ENCODE results near the gene UFD1. TPM values are rescaled to one million over a fixed set of nuclear protein-coding genes. Genes with fewer than 3 reads are reported as not detected.
A peak's percentile ranks its signal among the peaks of the same experiment; 100 is the strongest.

Gene UFD1
- polyA plus RNA-seq, 4 donors: 46.0 to 112 (median 81.4) TPM

- no peak for DNase-seq
- Histone ChIP-seq H3K27me3 (ENCODE audit: control insufficient read depth in 3 of 3, insufficient read depth in 3 of 3, low read length in 3 of 3) (no peaks in the 10 kb centered on the region), H3K9me3 (ENCODE audit: control insufficient read depth in 2 of 2, insufficient read depth in 1 of 2, low read depth in 1 of 2, low read length in 1 of 2) (no peaks in the 10 kb centered on the region), H3K4me1 (ENCODE audit: control insufficient read depth in 3 of 3, insufficient read depth in 2 of 3, low read depth in 1 of 3, low read length in 2 of 3) (no peaks in the 10 kb centered on the region), H3K4me3 (ENCODE audit: low read depth in 1 of 3, low read length in 3 of 3) (no peak overlapping the region), H3K27ac (ENCODE audit: low read depth in 1 of 3, low read length in 2 of 3) (peak overlapping the region in 1 of 3 donors; percentile 67), H3K36me3 (ENCODE audit: control insufficient read depth in 3 of 3, insufficient read depth in 2 of 3, low read depth in 1 of 3, low read length in 3 of 3) (peaks cover 0 to 9% (median 0%) of the 10 kb centered on the region in 3 donors)
- no peak for FAIRE-seq
- 62 to 69% (median 68%) methylated on average over 5 of the region's 5 CpGs for WGBS, 3 donors
Observed at GRCh38 chr22:19419464-19420178, 59.4 kb downstream of the UFD1 start.

- Histone ChIP-seq H3K27me3 (ENCODE audit: control insufficient read depth in 3 of 3, insufficient read depth in 3 of 3, low read length in 3 of 3) (no peaks in the 10 kb centered on the region), H3K4me3 (ENCODE audit: low read depth in 1 of 3, low read length in 3 of 3) (no peak overlapping the region), H3K9me3 (ENCODE audit: control insufficient read depth in 2 of 2, insufficient read depth in 1 of 2, low read depth in 1 of 2, low read length in 1 of 2) (no peaks in the 10 kb centered on the region), H3K4me1 (ENCODE audit: control insufficient read depth in 3 of 3, insufficient read depth in 2 of 3, low read depth in 1 of 3, low read length in 2 of 3) (no peaks in the 10 kb centered on the region), H3K36me3 (ENCODE audit: control insufficient read depth in 3 of 3, insufficient read depth in 2 of 3, low read depth in 1 of 3, low read length in 3 of 3) (peaks cover 0 to 6% (median 0%) of the 10 kb centered on the region in 3 donors), H3K27ac (ENCODE audit: low read depth in 1 of 3, low read length in 2 of 3) (peak overlapping the region in 1 of 3 donors; percentile 22)
- no peak for DNase-seq
- 73 to 76% (median 75%) methylated on average over 5 of the region's 5 CpGs for WGBS, 3 donors
- no peak for FAIRE-seq
Observed at GRCh38 chr22:19419086-19419463, 59.9 kb downstream of the UFD1 start.

GRCh38 chr22:19412923-19413322 is 66.1 kb downstream of the UFD1 start:
- DNase-seq (no peak), FAIRE-seq (no peak)
- peaks cover 1 to 35% (median 4%) of the 10 kb centered on the region in 3 donors for H3K36me3 ChIP-seq (ENCODE audit: control insufficient read depth in 3 of 3, insufficient read depth in 2 of 3, low read depth in 1 of 3, low read length in 3 of 3)
- 86 to 89% (median 88%) methylated on average over 4 of the region's 4 CpGs for WGBS, 3 donors
- no peak overlapping the region for H3K27ac ChIP-seq (ENCODE audit: low read depth in 1 of 3, low read length in 2 of 3)
- no peaks in the 10 kb centered on the region for H3K27me3 ChIP-seq (ENCODE audit: control insufficient read depth in 3 of 3, insufficient read depth in 3 of 3, low read length in 3 of 3)
- H3K9me3 ChIP-seq (ENCODE audit: control insufficient read depth in 2 of 2, insufficient read depth in 1 of 2, low read depth in 1 of 2, low read length in 1 of 2): no peaks in the 10 kb centered on the region
- H3K4me3 ChIP-seq (ENCODE audit: low read depth in 1 of 3, low read length in 3 of 3): no peak overlapping the region
- H3K4me1 ChIP-seq (ENCODE audit: control insufficient read depth in 3 of 3, insufficient read depth in 2 of 3, low read depth in 1 of 3, low read length in 2 of 3): no peaks in the 10 kb centered on the region

- no peaks in the 10 kb centered on the region for H3K4me1 ChIP-seq (ENCODE audit: control insufficient read depth in 3 of 3, insufficient read depth in 2 of 3, low read depth in 1 of 3, low read length in 2 of 3)
- H3K27ac ChIP-seq (ENCODE audit: low read depth in 1 of 3, low read length in 2 of 3): no peak overlapping the region
- H3K9me3 ChIP-seq (ENCODE audit: control insufficient read depth in 2 of 2, insufficient read depth in 1 of 2, low read depth in 1 of 2, low read length in 1 of 2): no peaks in the 10 kb centered on the region
- WGBS, 3 donors: 82 to 94% (median 90%) methylated on average over 4 of the region's 4 CpGs
- H3K4me3 ChIP-seq (ENCODE audit: low read depth in 1 of 3, low read length in 3 of 3): no peak overlapping the region
- no peaks in the 10 kb centered on the region for H3K27me3 ChIP-seq (ENCODE audit: control insufficient read depth in 3 of 3, insufficient read depth in 3 of 3, low read length in 3 of 3)
- no peak for FAIRE-seq
- H3K36me3 ChIP-seq (ENCODE audit: control insufficient read depth in 3 of 3, insufficient read depth in 2 of 3, low read depth in 1 of 3, low read length in 3 of 3): peaks cover 4 to 39% (median 4%) of the 10 kb centered on the region in 3 donors
- DNase-seq: no peak
Observed at GRCh38 chr22:19412478-19412877, 66.5 kb downstream of the UFD1 start.

GRCh38 chr22:19411690-19412045 is 67.3 kb downstream of the UFD1 start:
- H3K36me3 ChIP-seq (ENCODE audit: control insufficient read depth in 3 of 3, insufficient read depth in 2 of 3, low read depth in 1 of 3, low read length in 3 of 3): peaks cover 4 to 37% (median 8%) of the 10 kb centered on the region in 3 donors
- no peak for FAIRE-seq
- H3K27me3 ChIP-seq (ENCODE audit: control insufficient read depth in 3 of 3, insufficient read depth in 3 of 3, low read length in 3 of 3): no peaks in the 10 kb centered on the region
- H3K27ac ChIP-seq (ENCODE audit: low read depth in 1 of 3, low read length in 2 of 3): no peak overlapping the region
- H3K4me1 ChIP-seq (ENCODE audit: control insufficient read depth in 3 of 3, insufficient read depth in 2 of 3, low read depth in 1 of 3, low read length in 2 of 3): no peaks in the 10 kb centered on the region
- 93 to 100% (median 95%) methylated on average over 1 of the region's 1 CpG for WGBS, 3 donors
- no peak overlapping the region for H3K4me3 ChIP-seq (ENCODE audit: low read depth in 1 of 3, low read length in 3 of 3)
- DNase-seq: no peak
- H3K9me3 ChIP-seq (ENCODE audit: control insufficient read depth in 2 of 2, insufficient read depth in 1 of 2, low read depth in 1 of 2, low read length in 1 of 2): no peaks in the 10 kb centered on the region

- Histone ChIP-seq H3K4me1 (ENCODE audit: control insufficient read depth in 3 of 3, insufficient read depth in 2 of 3, low read depth in 1 of 3, low read length in 2 of 3) (no peaks in the 10 kb centered on the region), H3K4me3 (ENCODE audit: low read depth in 1 of 3, low read length in 3 of 3) (no peak overlapping the region), H3K27ac (ENCODE audit: low read depth in 1 of 3, low read length in 2 of 3) (no peak overlapping the region), H3K9me3 (ENCODE audit: control insufficient read depth in 2 of 2, insufficient read depth in 1 of 2, low read depth in 1 of 2, low read length in 1 of 2) (no peaks in the 10 kb centered on the region), H3K36me3 (ENCODE audit: control insufficient read depth in 3 of 3, insufficient read depth in 2 of 3, low read depth in 1 of 3, low read length in 3 of 3) (peaks cover 4 to 42% (median 10%) of the 10 kb centered on the region in 3 donors), H3K27me3 (ENCODE audit: control insufficient read depth in 3 of 3, insufficient read depth in 3 of 3, low read length in 3 of 3) (no peaks in the 10 kb centered on the region)
- no peak for FAIRE-seq
- WGBS, 3 donors: 92 to 96% (median 92%) methylated on average over 6 of the region's 6 CpGs
- DNase-seq: no peak
Observed at GRCh38 chr22:19410941-19411689, 67.9 kb downstream of the UFD1 start.

GRCh38 chr22:19407649-19408606 is 71.1 kb downstream of the UFD1 start:
- Histone ChIP-seq H3K4me1 (ENCODE audit: control insufficient read depth in 3 of 3, insufficient read depth in 2 of 3, low read depth in 1 of 3, low read length in 2 of 3) (no peaks in the 10 kb centered on the region), H3K9me3 (ENCODE audit: control insufficient read depth in 2 of 2, insufficient read depth in 1 of 2, low read depth in 1 of 2, low read length in 1 of 2) (no peaks in the 10 kb centered on the region), H3K27ac (ENCODE audit: low read depth in 1 of 3, low read length in 2 of 3) (no peak overlapping the region), H3K27me3 (ENCODE audit: control insufficient read depth in 3 of 3, insufficient read depth in 3 of 3, low read length in 3 of 3) (no peaks in the 10 kb centered on the region), H3K36me3 (ENCODE audit: control insufficient read depth in 3 of 3, insufficient read depth in 2 of 3, low read depth in 1 of 3, low read length in 3 of 3) (peaks cover 4 to 57% (median 17%) of the 10 kb centered on the region in 3 donors), H3K4me3 (ENCODE audit: low read depth in 1 of 3, low read length in 3 of 3) (no peak overlapping the region)
- WGBS, 3 donors: 55 to 74% (median 64%) methylated on average over 16 of the region's 16 CpGs
- peak; percentile 25 to 63 for DNase-seq
- no peak for FAIRE-seq

- DNase-seq: no peak
- Histone ChIP-seq H3K27ac (ENCODE audit: low read depth in 1 of 3, low read length in 2 of 3) (no peak overlapping the region), H3K4me1 (ENCODE audit: control insufficient read depth in 3 of 3, insufficient read depth in 2 of 3, low read depth in 1 of 3, low read length in 2 of 3) (no peaks in the 10 kb centered on the region), H3K27me3 (ENCODE audit: control insufficient read depth in 3 of 3, insufficient read depth in 3 of 3, low read length in 3 of 3) (no peaks in the 10 kb centered on the region), H3K36me3 (ENCODE audit: control insufficient read depth in 3 of 3, insufficient read depth in 2 of 3, low read depth in 1 of 3, low read length in 3 of 3) (peaks cover 4 to 58% (median 17%) of the 10 kb centered on the region in 3 donors), H3K9me3 (ENCODE audit: control insufficient read depth in 2 of 2, insufficient read depth in 1 of 2, low read depth in 1 of 2, low read length in 1 of 2) (no peaks in the 10 kb centered on the region), H3K4me3 (ENCODE audit: low read depth in 1 of 3, low read length in 3 of 3) (no peak overlapping the region)
- FAIRE-seq: no peak
- WGBS, 3 donors: 95 to 96% (median 95%) methylated on average over 4 of the region's 4 CpGs
Observed at GRCh38 chr22:19406846-19407245, 72.1 kb downstream of the UFD1 start.
